Ovary (tissue), 9 donors: ENCODE results near the gene KLRB1. TPM values are rescaled to one million over a fixed set of nuclear protein-coding genes. Genes with fewer than 3 reads are reported as not detected.
"Not testable (repeated sequence)": the region's sequence is repeated elsewhere in the genome, so short reads cannot be mapped to it uniquely, and the experiment has no call there.

Experiments used
- DNase-seq, 5 donors: peaks; one replicate each; pipeline ENCODE4 v3.0.0-alpha.2; 2019 to 2020
- H3K27ac ChIP-seq, 2 donors: fragments of 200-600 bp; one replicate each; pipeline versions ENCODE4 v1.5.1 to v1.8.0; 2019 to 2022
- H3K27me3 ChIP-seq: fragments of 200-600 bp; one replicate; pipeline ENCODE4 v1.8.0; 2022
- H3K36me3 ChIP-seq: fragments of 200-600 bp; sonication (generic); one replicate; pipeline ENCODE4 v1.5.1; 2019
- H3K4me1 ChIP-seq: one replicate; pipeline ENCODE4 v1.8.1; 2013; ENCODE audit warnings: mild to moderate bottlenecking, moderate library complexity; ENCODE audit not compliant: insufficient read depth
- H3K4me3 ChIP-seq: fragments of 200-600 bp; sonication (generic); one replicate; pipeline ENCODE4 v1.5.1; 2017
- H3K9me3 ChIP-seq, 2 donors: fragments of 200-600 bp in 1 of 2; sonication (generic) in 1 of 2; one replicate each; pipeline versions ENCODE4 v1.5.1 to v1.8.1; 2013 to 2019; ENCODE audit warnings: mild to moderate bottlenecking in 1 of 2, moderate library complexity in 1 of 2
- CTCF ChIP-seq, 3 donors: fragments of 450-650 bp in 2 of 3; fragments of 200-600 bp in 1 of 3; IDR thresholded peaks; one replicate each; pipeline versions ENCODE4 v1.5.1 to v1.8.0; 2016 to 2022; ENCODE audit warnings: antibody characterized with exemption in 3 of 3, mild to moderate bottlenecking in 1 of 3
- EP300 ChIP-seq: sonication (generic); formaldehyde crosslinking; IDR thresholded peaks from one replicate; pipeline ENCODE4 v1.6.1; 2017; ENCODE audit warnings: antibody characterized with exemption
- POLR2A ChIP-seq: fragments of 450-650 bp; IDR thresholded peaks from one replicate; pipeline ENCODE4 v1.6.1; 2017; ENCODE audit warnings: antibody characterized with exemption, mild to moderate bottlenecking, moderate library complexity
- WGBS, 3 donors: extraction: QIAGEN DNeasy Blood & Tissue Kit in 1 of 3; methylation state at CpG; one replicate each; pipeline versions ENCODE4 v1.1.5 to v1.1.7; 2013 to 2017; 5-methylcytosine and 5-hydroxymethylcytosine counted together
- intact Hi-C, 4 donors: fragments of 100-400 bp; cut with DNase I; formaldehyde crosslinking; loops; one replicate each; pipeline versions ENCODE4 v1.11.0 to v1.15.1; 2022 to 2023
- polyA plus RNA-seq, 2 donors: library from polyadenylated mRNA; stranded (reverse); fragments of 200-250 nt in 1 of 2; fragments of 350-450 nt in 1 of 2; fragmentation: Illumina TruSeq in 1 of 2; extraction: RNeasy Lipid Tissue Mini Kit (QIAGEN cat#74804) in 1 of 2; gene quantifications; one replicate each; pipeline ENCODE4 v1.2.3, GENCODE V29; 2013 to 2014
- total RNA-seq, 7 donors: library from RNA; depleted of rRNA in 2 of 7; stranded (reverse); fragments of >200 nt in 2 of 7; fragmentation: NEBNext Ultra II Directional in 3 of 7; extraction: Animal tissue kit (Norgen Biotek cat#: 25700) in 3 of 7; gene quantifications; one replicate each; pipeline versions ENCODE4 v1.1.0 to v1.2.4, GENCODE V29; 2016 to 2023
- donor health status: DM: no; HTN: no; CAD: no; lungs with moderate emphysema.
- donor health status: DM: no; HTN: no; CAD: no.
- donor health status: Bipolar disorder and iron deficiency.
- donor health status: DM: yes; HTN: yes; CAD: no.
- donor health status: DM: no; HTN: no; CAD: no.
- donor health status: DM: yes; HTN: yes; CAD: no.

Gene KLRB1
- total and polyA plus RNA-seq, 9 donors, result 0.15 to 2.8 (median 0.38) TPM; not detected in 2

GRCh38 chr12:9626821-9627220 lies 19.1 kb upstream of the KLRB1 start:
- H3K4me1 ChIP-seq, result no peaks in the 10 kb centered on the region
- 90 to 95% (median 92%) methylated on average over 2 of the region's 2 CpGs for WGBS, 3 donors
- peaks cover 0 to 3% of the 10 kb centered on the region in 2 donors for H3K9me3 ChIP-seq
- intact Hi-C loops, result no loop called here
- H3K27ac ChIP-seq, result no peak overlapping the region
- no peak for TF ChIP-seq POLR2A
- no peak for TF ChIP-seq CTCF (IDR thresholded peaks at IDR 0.05)
- no peak for TF ChIP-seq EP300
- no peaks in the 10 kb centered on the region for H3K36me3 ChIP-seq
- H3K4me3 ChIP-seq, result no peak overlapping the region
- no peaks in the 10 kb centered on the region for H3K27me3 ChIP-seq
- DNase-seq, result no peak

DNA sequence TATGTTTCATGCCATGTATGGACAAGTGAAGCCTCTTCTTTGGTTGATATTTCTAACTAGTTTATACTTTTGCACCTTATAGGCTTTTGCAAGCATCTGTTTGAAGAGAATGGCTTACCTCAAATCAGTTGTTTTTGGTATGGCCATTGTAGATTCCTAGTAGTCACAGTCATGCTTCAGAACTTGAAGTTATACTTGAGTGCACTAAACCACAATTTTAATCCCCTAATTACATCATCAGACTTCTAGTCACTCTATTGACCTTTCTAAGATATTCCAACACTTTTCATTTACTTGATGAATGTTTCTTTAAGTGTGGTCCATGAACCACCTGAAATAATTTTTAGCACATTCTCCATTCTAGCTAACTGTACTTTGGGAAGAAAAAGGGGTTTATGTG lies 18.6 kb upstream of the KLRB1 start:
- H3K36me3 ChIP-seq, result no peaks in the 10 kb centered on the region
- intact Hi-C loops, result no loop called here
- H3K27ac ChIP-seq, result no peak overlapping the region
- TF ChIP-seq EP300, result no peak
- no peak for TF ChIP-seq CTCF (IDR thresholded peaks at IDR 0.05)
- TF ChIP-seq POLR2A, result no peak
- H3K27me3 ChIP-seq, result no peaks in the 10 kb centered on the region
- no peaks in the 10 kb centered on the region for H3K4me1 ChIP-seq
- DNase-seq, result no peak
- H3K9me3 ChIP-seq, result peaks cover 0 to 3% of the 10 kb centered on the region in 2 donors
- no peak overlapping the region for H3K4me3 ChIP-seq

GRCh38 chr12:9625019-9625418 lies 17.3 kb upstream of the KLRB1 start:
- H3K9me3 ChIP-seq, result peaks cover 0 to 3% of the 10 kb centered on the region in 2 donors
- no peaks in the 10 kb centered on the region for H3K4me1 ChIP-seq
- H3K27me3 ChIP-seq, result no peaks in the 10 kb centered on the region
- TF ChIP-seq POLR2A (no peak), CTCF (IDR thresholded peaks at IDR 0.05) (no peak), EP300 (no peak)
- no peak overlapping the region for H3K4me3 ChIP-seq
- DNase-seq, result no peak
- intact Hi-C loops, result no loop called here
- no peaks in the 10 kb centered on the region for H3K36me3 ChIP-seq
- 96 to 99% (median 96%) methylated on average over 3 of the region's 3 CpGs for WGBS, 3 donors
- H3K27ac ChIP-seq, result no peak overlapping the region

GRCh38 chr12:9619411-9620179 lies 11.9 kb upstream of the KLRB1 start:
- Histone ChIP-seq H3K4me3 (no peak overlapping the region), H3K36me3 (no peaks in the 10 kb centered on the region), H3K27ac (no peak overlapping the region), H3K4me1 (no peaks in the 10 kb centered on the region), H3K9me3 (no peaks in the 10 kb centered on the region), H3K27me3 (no peaks in the 10 kb centered on the region)
- DNase-seq, result no peak
- WGBS, 3 donors, result 95 to 97% (median 96%) methylated on average over 6 of the region's 6 CpGs
- TF ChIP-seq EP300 (no peak), POLR2A (no peak), CTCF (IDR thresholded peaks at IDR 0.05) (no peak)
- intact Hi-C loops, result no loop called here

- H3K4me3 ChIP-seq, H3K4me1 ChIP-seq, H3K36me3 ChIP-seq, H3K27ac ChIP-seq, H3K27me3 ChIP-seq, intact Hi-C loops, H3K9me3 ChIP-seq, DNase-seq: not testable (repeated sequence)
- 91 to 100% (median 94%) methylated on average over 1 of the region's 1 CpG for WGBS, 3 donors
These were observed 11.2 kb upstream of the KLRB1 start for GRCh38 chr12:9618906-9619305.
